Measurements from ENCODE around the gene TJP1.

DNA sequence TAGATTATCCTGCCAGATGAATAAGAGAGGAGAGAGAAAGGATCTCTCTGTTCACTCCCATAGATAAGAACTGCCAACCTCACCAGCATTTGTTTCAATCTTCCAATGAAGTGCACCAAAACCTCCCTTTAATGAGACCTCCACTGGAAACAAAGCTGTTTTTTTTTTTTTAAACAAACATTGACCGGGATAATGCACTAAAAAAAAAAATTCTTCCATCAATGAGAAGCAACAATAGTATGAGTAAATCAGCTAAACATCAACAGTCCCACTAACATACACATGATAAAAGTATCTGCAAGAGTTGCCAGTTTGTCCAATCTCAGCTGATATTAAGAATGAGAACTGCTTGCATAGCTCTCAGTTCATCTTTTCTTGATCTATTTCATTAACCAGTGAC, 19.9 kb downstream of the TJP1 start:
- TF ChIP-seq POLR2A (IDR thresholded peaks at IDR 0.05) (no peak), POLR2AphosphoS5 (IDR thresholded peaks at IDR 0.05) (no peak)
- TF ChIP-seq, protein P1, sequence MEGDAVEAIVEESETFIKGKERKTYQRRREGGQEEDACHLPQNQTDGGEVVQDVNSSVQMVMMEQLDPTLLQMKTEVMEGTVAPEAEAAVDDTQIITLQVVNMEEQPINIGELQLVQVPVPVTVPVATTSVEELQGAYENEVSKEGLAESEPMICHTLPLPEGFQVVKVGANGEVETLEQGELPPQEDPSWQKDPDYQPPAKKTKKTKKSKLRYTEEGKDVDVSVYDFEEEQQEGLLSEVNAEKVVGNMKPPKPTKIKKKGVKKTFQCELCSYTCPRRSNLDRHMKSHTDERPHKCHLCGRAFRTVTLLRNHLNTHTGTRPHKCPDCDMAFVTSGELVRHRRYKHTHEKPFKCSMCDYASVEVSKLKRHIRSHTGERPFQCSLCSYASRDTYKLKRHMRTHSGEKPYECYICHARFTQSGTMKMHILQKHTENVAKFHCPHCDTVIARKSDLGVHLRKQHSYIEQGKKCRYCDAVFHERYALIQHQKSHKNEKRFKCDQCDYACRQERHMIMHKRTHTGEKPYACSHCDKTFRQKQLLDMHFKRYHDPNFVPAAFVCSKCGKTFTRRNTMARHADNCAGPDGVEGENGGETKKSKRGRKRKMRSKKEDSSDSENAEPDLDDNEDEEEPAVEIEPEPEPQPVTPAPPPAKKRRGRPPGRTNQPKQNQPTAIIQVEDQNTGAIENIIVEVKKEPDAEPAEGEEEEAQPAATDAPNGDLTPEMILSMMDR (IDR thresholded peaks at IDR 0.05) = no peak

Data from upper lobe of left lung (tissue), 4 donors.